ENCODE measurements around the gene GLI3. TPM values are rescaled to one million over a fixed set of nuclear protein-coding genes. Genes with fewer than 3 reads are reported as not detected.

GLI3 gene
- total and polyA plus RNA-seq, 10 of the 15 experiments (the other 5 are each of a cell fraction or from before 2014, with no cell fraction given): 0.01 TPM; not detected in 8

- H3K4me1 ChIP-seq (ENCODE audit: control insufficient read depth, insufficient read depth, low read length): no peaks in the 10 kb centered on the region
- ATAC-seq: no peak
- DNase-seq (ENCODE audit: low read depth, low spot score): no peak
- H3K9me3 ChIP-seq (replicated peaks; ENCODE audit: control insufficient read depth, insufficient read depth, low read length): no peaks in the 10 kb centered on the region
- WGBS (ENCODE audit: insufficient coverage, insufficient replicate concordance, low lambda C conversion rate, missing lambda C conversion rate): 0% methylated on average over 3 of the region's 3 CpGs
- FAIRE-seq: no peak
- H2AFZ ChIP-seq (ENCODE audit: control insufficient read depth, low read depth, low read length): no peak overlapping the region
- no peaks in the 10 kb centered on the region for H3K79me2 ChIP-seq (ENCODE audit: control insufficient read depth, insufficient read depth, low read length)
- TF ChIP-seq ZBED1 (IDR thresholded peaks at IDR 0.05; ENCODE audit: borderline replicate concordance) (no peak), USF1 (IDR thresholded peaks at IDR 0.05; ENCODE audit: borderline replicate concordance, extremely low read length, insufficient read depth, low read depth, low read length) (no peak), CREB1 (IDR thresholded peaks at IDR 0.05; ENCODE audit: low read depth) (no peak), RUNX3 (IDR thresholded peaks at IDR 0.05; ENCODE audit: low read length) (no peak), EP300 (IDR thresholded peaks at IDR 0.05; ENCODE audit: borderline replicate concordance in 1 of 2, control insufficient read depth in 1 of 2, low read depth in 2 of 2, low read length in 2 of 2) (no peak)
- in situ Hi-C loops (cut with MboI) (no loop called here), intact Hi-C loops (cut with micrococcal nuclease; ENCODE audit: unreplicated experiment) (no loop called here)
- H3K4me2 ChIP-seq (ENCODE audit: control insufficient read depth, insufficient read depth): no peak overlapping the region
- no peaks in the 10 kb centered on the region for H4K20me1 ChIP-seq (ENCODE audit: control insufficient read depth, insufficient read depth)
- no peak overlapping the region for H3K9ac ChIP-seq (ENCODE audit: control insufficient read depth, insufficient read depth, low read length)
- ChIA-PET SMC1A (ENCODE audit: uncharacterized antibody, unreplicated experiment) (interaction anchor here (1.1 kb wide), 1 partner anchor 17 kb away, joined by 4 read pairs; no protein-coding TSS in a partner anchor), POLR2A (no interaction called here), RAD21 (ENCODE audit: unreplicated experiment) (no interaction called here), CTCF (no interaction called here)
- no peaks in the 10 kb centered on the region for H3K36me3 ChIP-seq (ENCODE audit: control insufficient read depth in 2 of 2, insufficient read depth in 2 of 2, low read length in 1 of 2)
- H3K4me3 ChIP-seq: no peak overlapping the region
- no peak overlapping the region for H3K27ac ChIP-seq (ENCODE audit: control insufficient read depth, insufficient read depth)
- H3K27me3 ChIP-seq (replicated peaks in 1 of 2; ENCODE audit: control insufficient read depth in 2 of 2, insufficient read depth in 2 of 2, low read length in 1 of 2): no peaks in the 10 kb centered on the region
- no TSS peak for BruUV-seq (replicated peaks)
Measured at GRCh38 chr7:42006801-42007513, 230.1 kb downstream of the GLI3 start.

- no peak for DNase-seq (ENCODE audit: low read depth, low spot score)
- ChIA-PET POLR2A (no interaction called here), RAD21 (ENCODE audit: unreplicated experiment) (no interaction called here), SMC1A (ENCODE audit: uncharacterized antibody, unreplicated experiment) (no interaction called here), CTCF (no interaction called here)
- ATAC-seq: no peak
- Histone ChIP-seq H3K27ac (ENCODE audit: control insufficient read depth, insufficient read depth) (no peak overlapping the region), H3K4me3 (no peak overlapping the region), H4K20me1 (ENCODE audit: control insufficient read depth, insufficient read depth) (no peaks in the 10 kb centered on the region), H3K4me2 (ENCODE audit: control insufficient read depth, insufficient read depth) (no peak overlapping the region), H3K36me3 (ENCODE audit: control insufficient read depth in 2 of 2, insufficient read depth in 2 of 2, low read length in 1 of 2) (no peaks in the 10 kb centered on the region), H2AFZ (ENCODE audit: control insufficient read depth, low read depth, low read length) (no peak overlapping the region), H3K79me2 (ENCODE audit: control insufficient read depth, insufficient read depth, low read length) (no peaks in the 10 kb centered on the region), H3K9me3 (replicated peaks; ENCODE audit: control insufficient read depth, insufficient read depth, low read length) (no peaks in the 10 kb centered on the region), H3K27me3 (replicated peaks in 1 of 2; ENCODE audit: control insufficient read depth in 2 of 2, insufficient read depth in 2 of 2, low read length in 1 of 2) (no peaks in the 10 kb centered on the region), H3K9ac (ENCODE audit: control insufficient read depth, insufficient read depth, low read length) (no peak overlapping the region), H3K4me1 (ENCODE audit: control insufficient read depth, insufficient read depth, low read length) (no peaks in the 10 kb centered on the region)
- no peak for FAIRE-seq
- no TSS peak for BruUV-seq (replicated peaks)
- WGBS (ENCODE audit: insufficient coverage, insufficient replicate concordance, low lambda C conversion rate, missing lambda C conversion rate): 20% methylated on average over 2 of the region's 2 CpGs
- in situ Hi-C loops (cut with MboI): no loop called here
- intact Hi-C loops (cut with micrococcal nuclease; ENCODE audit: unreplicated experiment): no loop called here
- TF ChIP-seq IKZF2 (IDR thresholded peaks at IDR 0.05) (no peak), CREB1 (IDR thresholded peaks at IDR 0.05; ENCODE audit: low read depth) (no peak), EP300 (IDR thresholded peaks at IDR 0.05; ENCODE audit: borderline replicate concordance in 1 of 2, control insufficient read depth in 1 of 2, low read depth in 2 of 2, low read length in 2 of 2) (no peak), POU2F2 (IDR thresholded peaks at IDR 0.05; ENCODE audit: borderline replicate concordance, low read depth, low read length) (no peak), NFYA (IDR thresholded peaks at IDR 0.05; ENCODE audit: borderline replicate concordance, low read depth, low read length) (no peak), ASH2L (IDR thresholded peaks at IDR 0.05; ENCODE audit: borderline replicate concordance, low read depth) (no peak), POLR2AphosphoS5 (IDR thresholded peaks at IDR 0.05; ENCODE audit: low read length) (no peak), NFYB (IDR thresholded peaks at IDR 0.05; ENCODE audit: insufficient read depth, low read depth, low read length) (no peak), CHD4 (IDR thresholded peaks at IDR 0.05) (no peak), SUPT20H (IDR thresholded peaks at IDR 0.05; ENCODE audit: borderline replicate concordance, control insufficient read depth, low read depth, low read length) (no peak), ESRRA (IDR thresholded peaks at IDR 0.05; ENCODE audit: low read length) (no peak), GABPA (IDR thresholded peaks at IDR 0.05; ENCODE audit: low read depth) (no peak)
Measured at GRCh38 chr7:42002654-42003053, 234.4 kb downstream of the GLI3 start.

Data from GM12878 (cell line).